Measurements from ENCODE around the gene MIB1. TPM values are rescaled to one million over a fixed set of nuclear protein-coding genes. Genes with fewer than 3 reads are reported as not detected.
"Not testable (repeated sequence)": the region's sequence is repeated elsewhere in the genome, so short reads cannot be mapped to it uniquely, and the experiment has no call there.

Gene MIB1
- 40.3 TPM for polyA plus RNA-seq (2013, experiment 1 of 2)
- polyA plus RNA-seq (2013, experiment 2 of 2), result 37.4 TPM

- Histone ChIP-seq H3K4me1 (ENCODE audit: control insufficient read depth, insufficient read depth, low read length, poor library complexity, severe bottlenecking) (peaks cover 5% of the 10 kb centered on the region), H3K4me3 (ENCODE audit: extremely low read depth, insufficient read depth, low read length, poor library complexity, severe bottlenecking) (peak within 1 kb of the TSS; percentile 88), H3K36me3 (ENCODE audit: control insufficient read depth, insufficient read depth, low read length) (peaks cover 11% of the 10 kb centered on the region), H3K9me3 (ENCODE audit: control insufficient read depth, low read length) (no peaks in the 10 kb centered on the region), H3K27ac (ENCODE audit: low read depth, low read length, severe bottlenecking) (peak within 1 kb of the TSS; percentile 98)
- WGBS, 2 experiments (ENCODE audit: insufficient coverage in 2 of 2), result 0% methylated on average over 52 to 53 of the region's 76 CpGs
These were observed at the start of gene MIB1 for GRCh38 chr18:21740538-21741311. MIB1 (plus strand) TSS chr18:21740792; CDS start chr18:21741584, 792 bp downstream.

GRCh38 chr18:21693322-21693721 lies 47.3 kb upstream of the MIB1 start:
- H3K27ac ChIP-seq (ENCODE audit: low read depth, low read length, severe bottlenecking), result no peak overlapping the region
- no peak overlapping the region for H3K4me3 ChIP-seq (ENCODE audit: extremely low read depth, insufficient read depth, low read length, poor library complexity, severe bottlenecking)
- H3K4me1 ChIP-seq (ENCODE audit: control insufficient read depth, insufficient read depth, low read length, poor library complexity, severe bottlenecking), result no peaks in the 10 kb centered on the region
- H3K9me3 ChIP-seq (ENCODE audit: control insufficient read depth, low read length), result no peaks in the 10 kb centered on the region
- 100% methylated on average over 1 of the region's 2 CpGs; no CpG with 5 or more reads in 1 of the 2 experiments for WGBS, 2 experiments (ENCODE audit: insufficient coverage in 2 of 2)
- H3K36me3 ChIP-seq (ENCODE audit: control insufficient read depth, insufficient read depth, low read length), result peaks cover 18% of the 10 kb centered on the region

DNA sequence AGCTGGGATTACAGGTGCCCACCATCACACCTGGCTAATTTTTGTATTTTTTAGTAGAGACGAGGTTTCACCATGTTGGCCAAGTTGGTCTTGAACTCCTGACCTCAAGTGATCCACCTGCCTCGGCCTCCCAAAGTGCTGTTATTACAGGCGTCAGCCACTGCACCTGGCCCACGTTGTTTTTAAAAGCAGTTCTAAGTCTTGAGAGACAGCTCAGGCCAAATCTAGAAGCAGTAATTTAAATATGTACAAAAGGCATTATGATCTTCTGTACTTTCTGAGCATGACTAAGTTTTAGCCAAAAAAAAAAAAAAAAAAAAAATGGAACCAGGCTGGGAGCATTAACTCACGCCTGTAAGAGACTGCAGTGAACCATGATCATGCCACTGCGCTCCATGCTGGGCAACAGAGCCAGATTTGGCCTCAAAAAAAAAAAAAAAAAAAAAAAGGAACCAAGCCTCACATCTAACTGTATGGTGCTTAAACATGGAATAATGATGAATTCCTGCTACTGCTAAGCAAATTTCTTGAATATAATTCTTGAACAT lies 40.0 kb upstream of the MIB1 start:
- Histone ChIP-seq H3K36me3 (ENCODE audit: control insufficient read depth, insufficient read depth, low read length) (peaks cover 13% of the 10 kb centered on the region), H3K4me1 (ENCODE audit: control insufficient read depth, insufficient read depth, low read length, poor library complexity, severe bottlenecking) (no peaks in the 10 kb centered on the region), H3K4me3 (ENCODE audit: extremely low read depth, insufficient read depth, low read length, poor library complexity, severe bottlenecking) (no peak overlapping the region), H3K27ac (ENCODE audit: low read depth, low read length, severe bottlenecking) (no peak overlapping the region), H3K9me3 (ENCODE audit: control insufficient read depth, low read length) (no peaks in the 10 kb centered on the region)
- WGBS, 2 experiments (ENCODE audit: insufficient coverage in 2 of 2), result 81 to 100% methylated on average over 3 of the region's 6 CpGs

DNA sequence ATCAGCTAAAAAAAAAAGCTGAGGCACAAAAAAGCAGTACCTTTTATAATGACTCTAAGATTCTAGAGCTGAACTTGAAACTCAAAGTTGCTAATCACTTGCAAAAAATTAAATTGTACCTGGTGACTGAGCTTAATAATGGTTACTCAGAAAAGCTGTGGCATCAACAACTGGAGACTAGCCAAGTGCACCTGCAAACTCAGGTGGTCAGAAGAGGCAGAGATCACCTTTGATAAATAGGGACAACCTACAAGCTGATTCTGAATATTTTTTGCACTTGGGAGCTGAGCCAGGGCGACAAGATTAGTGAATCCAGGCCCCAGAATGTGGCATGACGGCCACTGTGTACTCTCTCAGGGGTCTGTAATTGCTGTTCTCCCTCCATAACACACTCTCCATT lies 39.0 kb upstream of the MIB1 start:
- no peak overlapping the region for H3K27ac ChIP-seq (ENCODE audit: low read depth, low read length, severe bottlenecking)
- no peaks in the 10 kb centered on the region for H3K9me3 ChIP-seq (ENCODE audit: control insufficient read depth, low read length)
- H3K4me3 ChIP-seq (ENCODE audit: extremely low read depth, insufficient read depth, low read length, poor library complexity, severe bottlenecking), result no peak overlapping the region
- H3K4me1 ChIP-seq (ENCODE audit: control insufficient read depth, insufficient read depth, low read length, poor library complexity, severe bottlenecking), result no peaks in the 10 kb centered on the region
- H3K36me3 ChIP-seq (ENCODE audit: control insufficient read depth, insufficient read depth, low read length), result peaks cover 12% of the 10 kb centered on the region
- WGBS, 2 experiments (ENCODE audit: insufficient coverage in 2 of 2), result 100% methylated on average over 1 of the region's 2 CpGs; no CpG with 5 or more reads in 1 of the 2 experiments

DNA sequence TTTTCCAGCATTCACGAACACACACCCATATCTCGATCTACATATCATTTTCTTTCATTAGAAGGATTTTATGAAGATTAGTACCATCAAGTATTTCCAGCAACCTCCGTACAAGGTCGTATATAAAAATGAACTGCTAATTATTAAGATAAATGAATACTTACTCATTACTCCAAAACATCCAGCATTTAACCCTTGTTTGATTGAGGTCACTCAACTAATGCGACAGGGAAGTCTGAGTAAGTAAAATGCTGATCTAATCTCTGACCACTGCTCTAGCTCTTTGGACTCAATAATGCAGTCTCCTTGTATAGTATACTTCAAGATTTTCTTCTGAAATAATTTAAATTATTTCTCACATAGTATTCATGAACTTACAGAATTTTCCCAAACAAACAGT lies 38.0 kb upstream of the MIB1 start:
- WGBS, 2 experiments (ENCODE audit: insufficient coverage in 2 of 2), result 89% methylated on average over 1 of the region's 5 CpGs; no CpG with 5 or more reads in 1 of the 2 experiments
- Histone ChIP-seq H3K9me3 (ENCODE audit: control insufficient read depth, low read length) (no peaks in the 10 kb centered on the region), H3K4me1 (ENCODE audit: control insufficient read depth, insufficient read depth, low read length, poor library complexity, severe bottlenecking) (no peaks in the 10 kb centered on the region), H3K27ac (ENCODE audit: low read depth, low read length, severe bottlenecking) (no peak overlapping the region), H3K4me3 (ENCODE audit: extremely low read depth, insufficient read depth, low read length, poor library complexity, severe bottlenecking) (peak overlapping the region; percentile 84), H3K36me3 (ENCODE audit: control insufficient read depth, insufficient read depth, low read length) (peaks cover 10% of the 10 kb centered on the region)

- Histone ChIP-seq H3K9me3 (ENCODE audit: control insufficient read depth, low read length) (no peaks in the 10 kb centered on the region), H3K4me1 (ENCODE audit: control insufficient read depth, insufficient read depth, low read length, poor library complexity, severe bottlenecking) (no peaks in the 10 kb centered on the region), H3K4me3 (ENCODE audit: extremely low read depth, insufficient read depth, low read length, poor library complexity, severe bottlenecking) (peak overlapping the region; percentile 84), H3K27ac (ENCODE audit: low read depth, low read length, severe bottlenecking) (peak overlapping the region; percentile 12), H3K36me3 (ENCODE audit: control insufficient read depth, insufficient read depth, low read length) (peaks cover 10% of the 10 kb centered on the region)
- WGBS, 2 experiments (ENCODE audit: insufficient coverage in 2 of 2), result 10 to 13% methylated on average over 12 to 14 of the region's 17 CpGs
These were observed 37.3 kb upstream of the MIB1 start for GRCh38 chr18:21703241-21703820.

DNA sequence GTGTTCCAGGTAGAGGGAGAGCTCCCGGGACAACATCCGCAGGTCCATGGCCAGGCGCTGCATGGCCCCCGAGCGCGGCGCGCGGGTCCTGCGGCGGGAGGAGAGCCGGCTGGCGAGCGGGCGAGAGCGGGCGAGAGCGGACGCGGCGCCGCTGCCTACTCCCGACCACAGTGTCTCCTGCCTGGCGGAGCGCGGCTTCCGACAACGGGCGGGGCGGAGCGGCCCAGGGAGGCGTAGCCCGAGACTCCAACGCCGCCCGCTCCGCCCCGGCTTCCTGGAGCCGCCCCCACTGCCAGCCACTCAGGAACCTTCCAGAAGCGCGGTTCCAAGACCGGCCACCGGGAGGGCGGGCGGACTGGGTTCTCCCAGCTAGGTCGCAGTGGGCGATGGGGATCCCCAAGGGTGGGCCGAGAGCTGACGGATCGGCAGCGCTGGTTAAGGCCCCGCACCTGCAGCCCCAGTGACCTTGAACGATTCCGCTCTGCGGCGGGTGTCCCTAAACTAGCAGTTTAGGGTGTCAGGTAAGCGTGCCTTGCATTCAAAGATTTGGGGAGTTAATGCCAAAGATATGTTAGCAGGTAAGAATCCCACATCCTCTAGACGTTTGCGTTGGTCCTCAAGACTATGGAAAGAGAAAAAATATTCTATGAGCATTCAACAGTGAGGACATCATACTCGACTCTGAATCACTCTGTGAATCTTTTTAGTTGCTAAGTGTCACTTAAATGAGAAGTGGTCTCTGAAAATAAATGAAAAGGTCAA lies 35.8 kb upstream of the MIB1 start, which contains the start of gene ABHD3:
Gene ABHD3, minus strand, starts transcription at position 172 of the 762 bp plus-strand sequence. Its CDS starts 109 bp downstream, at position 63.
- peak within 1 kb of the TSS; percentile 84 for H3K4me3 ChIP-seq (ENCODE audit: extremely low read depth, insufficient read depth, low read length, poor library complexity, severe bottlenecking)
- H3K9me3 ChIP-seq (ENCODE audit: control insufficient read depth, low read length), result no peaks in the 10 kb centered on the region
- H3K36me3 ChIP-seq (ENCODE audit: control insufficient read depth, insufficient read depth, low read length), result peaks cover 10% of the 10 kb centered on the region
- H3K27ac ChIP-seq (ENCODE audit: low read depth, low read length, severe bottlenecking), result peak within 1 kb of the TSS; percentile 75
- 3 to 13% methylated on average over 42 to 48 of the region's 60 CpGs for WGBS, 2 experiments (ENCODE audit: insufficient coverage in 2 of 2)
- H3K4me1 ChIP-seq (ENCODE audit: control insufficient read depth, insufficient read depth, low read length, poor library complexity, severe bottlenecking), result no peaks in the 10 kb centered on the region

GRCh38 chr18:21706386-21706865 lies 34.2 kb upstream of the MIB1 start:
- no peak overlapping the region for H3K4me3 ChIP-seq (ENCODE audit: extremely low read depth, insufficient read depth, low read length, poor library complexity, severe bottlenecking)
- H3K9me3 ChIP-seq (ENCODE audit: control insufficient read depth, low read length), result no peaks in the 10 kb centered on the region
- H3K36me3 ChIP-seq (ENCODE audit: control insufficient read depth, insufficient read depth, low read length), result peaks cover 5% of the 10 kb centered on the region
- 98 to 99% methylated on average over 22 to 24 of the region's 28 CpGs for WGBS, 2 experiments (ENCODE audit: insufficient coverage in 2 of 2)
- H3K4me1 ChIP-seq (ENCODE audit: control insufficient read depth, insufficient read depth, low read length, poor library complexity, severe bottlenecking), result no peaks in the 10 kb centered on the region
- H3K27ac ChIP-seq (ENCODE audit: low read depth, low read length, severe bottlenecking), result no peak overlapping the region

- H3K27ac ChIP-seq (ENCODE audit: low read depth, low read length, severe bottlenecking); H3K4me1 ChIP-seq (ENCODE audit: control insufficient read depth, insufficient read depth, low read length, poor library complexity, severe bottlenecking); H3K9me3 ChIP-seq (ENCODE audit: control insufficient read depth, low read length); H3K4me3 ChIP-seq (ENCODE audit: extremely low read depth, insufficient read depth, low read length, poor library complexity, severe bottlenecking); H3K36me3 ChIP-seq (ENCODE audit: control insufficient read depth, insufficient read depth, low read length): not testable (repeated sequence)
- 83 to 85% methylated on average over 6 to 7 of the region's 7 CpGs for WGBS, 2 experiments (ENCODE audit: insufficient coverage in 2 of 2)
These were observed 33.5 kb upstream of the MIB1 start for GRCh38 chr18:21707130-21707529.

DNA sequence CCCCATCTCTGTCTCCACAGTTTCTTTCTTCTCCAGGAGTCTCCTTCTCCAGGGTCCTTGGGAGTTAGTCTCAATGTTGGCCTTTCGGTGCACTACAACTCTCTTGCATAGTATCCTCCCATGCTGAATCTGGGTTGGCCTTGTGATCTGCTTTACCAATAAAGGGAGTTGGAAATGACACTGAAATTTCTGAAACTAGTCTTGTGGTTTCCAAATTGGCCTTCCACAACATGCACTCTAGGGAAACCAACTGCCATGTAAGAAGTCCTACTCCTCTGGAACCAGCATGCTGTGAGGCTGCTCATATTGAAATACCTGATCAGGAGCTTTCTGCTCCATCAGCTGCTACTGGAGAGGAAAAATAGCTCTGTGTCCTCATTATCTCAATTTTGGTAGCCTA lies 26.1 kb upstream of the MIB1 start:
- no peaks in the 10 kb centered on the region for H3K36me3 ChIP-seq (ENCODE audit: control insufficient read depth, insufficient read depth, low read length)
- no peaks in the 10 kb centered on the region for H3K9me3 ChIP-seq (ENCODE audit: control insufficient read depth, low read length)
- 80% methylated on average over 1 of the region's 1 CpG; no CpG with 5 or more reads in 1 of the 2 experiments for WGBS, 2 experiments (ENCODE audit: insufficient coverage in 2 of 2)
- no peak overlapping the region for H3K4me3 ChIP-seq (ENCODE audit: extremely low read depth, insufficient read depth, low read length, poor library complexity, severe bottlenecking)
- H3K27ac ChIP-seq (ENCODE audit: low read depth, low read length, severe bottlenecking), result no peak overlapping the region
- no peaks in the 10 kb centered on the region for H3K4me1 ChIP-seq (ENCODE audit: control insufficient read depth, insufficient read depth, low read length, poor library complexity, severe bottlenecking)

Data from mesodermal cell (in vitro differentiated cells).